Activated CD8-positive, alpha-beta T cell treated with anti-CD3 and anti-CD28 coated beads for 36 hours (primary cell): Measurements from ENCODE around the gene MYLK. TPM values are rescaled to one million over a fixed set of nuclear protein-coding genes. Genes with fewer than 3 reads are reported as not detected.

Experiments used
- ATAC-seq: fragments of 200-7000 bp; cut with Tn5 transposase; one replicate; pipeline ENCODE4 v1.10.0; 2021; ENCODE audit warnings: mild to moderate bottlenecking, moderate library complexity
- CTCF ChIA-PET: fragments of 350-600 bp; sonication (Branson Sonifier 250); formaldehyde crosslinking; loops from one replicate; lab custom pipeline; 2021; ENCODE audit warnings: antibody characterized with exemption; lab: Charles Lee
- POLR2A ChIA-PET: fragments of 350-600 bp; sonication (Branson Sonifier 250); formaldehyde crosslinking; loops from one replicate; lab custom pipeline; 2021; ENCODE audit warnings: antibody characterized with exemption; lab: Charles Lee
- DNase-seq: peaks from one replicate; pipeline ENCODE4 v3.0.0-alpha.2; 2020
- H3K27ac Mint-ChIP-seq: one replicate; pipeline ENCODE4 v1.8.0; 2021; ENCODE audit warnings: mild to moderate bottlenecking, mixed read lengths
- H3K27me3 Mint-ChIP-seq: one replicate; pipeline ENCODE4 v1.8.0; 2021; ENCODE audit warnings: mixed read lengths
- H3K36me3 Mint-ChIP-seq: one replicate; pipeline ENCODE4 v1.8.0; 2021; ENCODE audit warnings: low read depth, mixed read lengths
- H3K4me1 Mint-ChIP-seq: one replicate; pipeline ENCODE4 v1.8.0; 2021; ENCODE audit warnings: low read depth, mixed read lengths
- H3K4me3 Mint-ChIP-seq: one replicate; pipeline ENCODE4 v1.8.0; 2021; ENCODE audit warnings: mild to moderate bottlenecking, moderate library complexity, mixed read lengths
- H3K9me3 Mint-ChIP-seq: one replicate; pipeline ENCODE4 v1.8.0; 2021; ENCODE audit warnings: mixed read lengths
- CTCF ChIP-seq: fragments of 200-600 bp; IDR thresholded peaks from one replicate; pipeline ENCODE4 v1.8.0; 2022; ENCODE audit warnings: antibody characterized with exemption, mild to moderate bottlenecking
- intact Hi-C: fragments of 100-400 bp; cut with micrococcal nuclease; formaldehyde crosslinking; loops from one replicate; pipeline ENCODE4 v1.10.0; 2022
- total RNA-seq, 2 experiments: library from RNA; stranded (reverse); gene quantifications; one replicate each; pipeline ENCODE4 v1.2.3, GENCODE V29; 2021

MYLK gene
- total RNA-seq, 2 experiments from 2014 or later, result 0.34 TPM; not detected in 1

- Mint-ChIP-seq H3K4me1 (no peaks in the 10 kb centered on the region), H3K4me3 (no peak overlapping the region), H3K27ac (no peak overlapping the region), H3K27me3 (peaks cover 12% of the 10 kb centered on the region), H3K9me3 (no peaks in the 10 kb centered on the region), H3K36me3 (no peaks in the 10 kb centered on the region)
- ChIA-PET POLR2A (no interaction called here), CTCF (interaction anchor here (1.9 kb wide), 1 partner anchor 86 kb away, joined by 8 read pairs; no protein-coding TSS in a partner anchor)
- intact Hi-C loops, result no loop called here
- ATAC-seq, result no peak
- DNase-seq, result no peak
- no peak for TF ChIP-seq CTCF
These were observed 156.1 kb downstream of the MYLK start for GRCh38 chr3:123728014-123728413.

DNA sequence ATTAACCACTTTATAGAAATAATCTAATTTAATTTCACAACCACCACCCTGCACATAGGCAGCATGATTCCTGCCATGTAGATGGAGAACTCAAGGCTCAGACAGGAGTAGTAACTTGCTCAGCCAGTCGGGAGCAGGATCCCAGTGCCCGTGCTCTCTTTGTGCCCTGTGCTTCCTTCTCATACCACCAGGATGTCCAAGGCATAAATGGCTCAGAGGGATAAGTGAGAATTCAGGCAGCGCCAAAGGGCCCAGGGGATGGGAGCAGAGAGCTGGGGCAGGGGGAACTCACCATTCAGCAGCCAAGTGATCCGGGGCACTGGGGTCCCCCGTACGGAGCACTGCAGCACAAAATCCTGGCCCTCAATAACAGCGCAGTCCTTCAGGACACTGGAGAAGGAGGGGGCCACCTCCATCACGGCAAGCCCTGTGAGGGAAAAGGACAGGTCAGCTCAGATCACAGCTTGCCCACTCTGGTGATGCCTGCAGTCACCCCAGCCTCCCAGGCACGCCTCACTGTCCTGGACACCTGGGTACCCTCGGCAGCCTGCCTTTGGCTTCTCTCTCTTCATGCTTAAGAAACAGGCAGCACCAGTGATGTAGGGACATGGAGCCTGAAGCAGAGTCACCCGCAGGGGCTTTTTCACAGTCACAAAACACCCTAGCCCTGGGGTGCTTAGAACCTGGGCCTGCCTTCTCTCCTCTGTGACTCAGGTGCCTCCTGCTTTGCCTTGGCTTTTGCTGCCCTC lies 158.3 kb downstream of the MYLK start:
- intact Hi-C loops, result no loop called here

DNA sequence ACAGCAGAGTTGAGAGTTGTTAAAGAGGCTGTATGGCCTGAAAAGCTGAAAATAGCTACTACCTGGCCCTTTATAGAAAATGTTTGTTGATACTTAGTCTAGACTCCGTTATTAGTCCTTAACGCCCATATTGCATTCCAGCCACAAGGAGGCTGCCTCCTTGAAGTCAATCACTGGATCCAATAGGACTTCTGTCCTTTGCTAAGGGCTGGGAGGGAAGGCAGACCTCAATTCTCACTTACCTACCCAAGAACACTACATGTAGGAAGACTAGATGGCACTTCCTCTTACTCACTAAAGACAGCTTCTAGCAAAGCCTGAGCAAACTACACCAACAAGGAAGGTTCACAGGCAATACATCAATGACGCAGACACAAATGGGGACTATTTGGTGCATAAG lies 159.8 kb downstream of the MYLK start:
- Mint-ChIP-seq H3K4me1 (no peaks in the 10 kb centered on the region), H3K4me3 (no peak overlapping the region), H3K9me3 (no peaks in the 10 kb centered on the region), H3K36me3 (no peaks in the 10 kb centered on the region), H3K27me3 (peaks cover 8% of the 10 kb centered on the region), H3K27ac (no peak overlapping the region)
- no peak for TF ChIP-seq CTCF
- DNase-seq (no peak), ATAC-seq (no peak)
- intact Hi-C loops, result loop anchor here (5.0 kb wide), 1 partner anchor 82 kb away; no protein-coding TSS in a partner anchor
- POLR2A ChIA-PET, result no interaction called here
- CTCF ChIA-PET, result interaction anchor here (0.7 to 5.8 kb wide), 34 partner anchors 10 to 565 kb away, joined by 3 to 49 read pairs (median 5); no protein-coding TSS in a partner anchor

More for the DNA sequence above, 158.3 kb downstream of the MYLK start:
- DNase-seq, result no peak
- H3K4me3 Mint-ChIP-seq, result no peak overlapping the region
- no peaks in the 10 kb centered on the region for H3K36me3 Mint-ChIP-seq
- peaks cover 11% of the 10 kb centered on the region for H3K27me3 Mint-ChIP-seq
- ChIA-PET CTCF (interaction anchor here (1.7 to 5.8 kb wide), 2 partner anchors 72 to 83 kb away, joined by 4 to 49 read pairs; no protein-coding TSS in a partner anchor), POLR2A (no interaction called here)
- no peaks in the 10 kb centered on the region for H3K9me3 Mint-ChIP-seq
- TF ChIP-seq CTCF, result no peak
- no peak for ATAC-seq
- H3K27ac Mint-ChIP-seq, result no peak overlapping the region
- no peaks in the 10 kb centered on the region for H3K4me1 Mint-ChIP-seq

DNA sequence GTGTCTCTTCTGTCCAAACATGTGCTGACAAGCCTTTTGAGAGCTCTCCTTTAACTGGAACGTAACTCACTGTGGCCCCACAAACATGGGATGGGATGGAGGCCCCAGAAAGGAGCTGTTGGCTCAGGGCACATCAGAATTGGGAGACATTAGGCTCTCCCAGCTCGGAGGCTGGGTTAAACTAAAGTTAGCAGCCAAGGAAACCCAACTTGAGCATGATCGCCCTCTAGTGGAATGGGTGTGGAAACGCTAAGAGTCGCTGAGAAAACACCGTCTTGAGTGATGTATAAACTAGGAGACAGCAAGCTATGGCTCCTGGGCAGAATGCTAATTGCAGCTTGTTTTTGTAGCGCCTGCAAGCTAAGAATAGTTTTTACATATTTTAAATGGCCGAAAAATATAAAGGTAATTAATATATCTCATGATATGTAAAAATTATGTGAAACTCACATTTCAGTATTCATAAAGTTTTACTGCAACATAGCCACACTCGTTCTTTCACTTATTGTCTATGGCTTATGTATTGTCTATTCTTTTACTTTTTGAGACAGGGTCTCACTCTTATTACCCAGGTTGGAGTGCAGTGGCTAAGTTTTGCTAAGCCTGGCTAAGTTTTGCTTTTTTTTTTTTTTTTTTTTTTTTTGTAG lies 160.5 kb downstream of the MYLK start:
- peak; percentile 89 for ATAC-seq
- peak; percentile 59 for DNase-seq
- no peaks in the 10 kb centered on the region for H3K4me1 Mint-ChIP-seq
- intact Hi-C loops, result loop anchor here (5.0 kb wide), 1 partner anchor 81 kb away; no protein-coding TSS in a partner anchor
- ChIA-PET POLR2A (interaction anchor here (0.8 kb wide), 1 partner anchor 270 kb away, joined by 3 read pairs; no protein-coding TSS in a partner anchor), CTCF (interaction anchor here (0.6 to 5.8 kb wide), 36 partner anchors 9 to 565 kb away, joined by 3 to 49 read pairs (median 4); no protein-coding TSS in a partner anchor)
- H3K9me3 Mint-ChIP-seq, result no peaks in the 10 kb centered on the region
- peaks cover 8% of the 10 kb centered on the region for H3K27me3 Mint-ChIP-seq
- no peak overlapping the region for H3K4me3 Mint-ChIP-seq
- no peak overlapping the region for H3K27ac Mint-ChIP-seq
- no peaks in the 10 kb centered on the region for H3K36me3 Mint-ChIP-seq
- peak; percentile 70 for TF ChIP-seq CTCF
